Parathyroid adenoma (tissue), 2 donors: ENCODE measurements around the gene TRAF4.
A peak's percentile ranks its signal among the peaks of the same experiment; 100 is the strongest.

Experiments used
- H2AFZ ChIP-seq: fragments of 300-600 bp; sonication (generic); one replicate; pipeline ENCODE4 v1.7.0; 2017; ENCODE audit warnings: antibody characterized with exemption, mild to moderate bottlenecking
- H3K27ac ChIP-seq: fragments of 300-600 bp; sonication (generic); one replicate; pipeline ENCODE4 v1.7.0; 2017
- H3K27me3 ChIP-seq: fragments of 300-600 bp; sonication (generic); one replicate; pipeline ENCODE4 v1.7.0; 2017; ENCODE audit warnings: low read length; ENCODE audit not compliant: control insufficient read depth, insufficient read depth
- H3K36me3 ChIP-seq: fragments of 300-600 bp; sonication (generic); one replicate; pipeline ENCODE4 v1.7.0; 2017; ENCODE audit warnings: low read length; ENCODE audit not compliant: control insufficient read depth, insufficient read depth
- H3K4me1 ChIP-seq: fragments of 300-600 bp; sonication (generic); one replicate; pipeline ENCODE4 v1.7.0; 2017; ENCODE audit warnings: control low read depth
- H3K4me2 ChIP-seq: fragments of 300-600 bp; sonication (generic); one replicate; pipeline ENCODE4 v1.7.0; 2017; ENCODE audit warnings: low read length
- H3K4me3 ChIP-seq: fragments of 300-600 bp; sonication (generic); one replicate; pipeline ENCODE4 v1.7.0; 2017; ENCODE audit warnings: low read depth, low read length
- H3K79me2 ChIP-seq: fragments of 300-600 bp; sonication (generic); one replicate; pipeline ENCODE4 v1.7.0; 2017; ENCODE audit warnings: control low read depth
- H3K9ac ChIP-seq: fragments of 300-600 bp; sonication (generic); one replicate; pipeline ENCODE4 v1.7.0; 2017; ENCODE audit warnings: mild to moderate bottlenecking
- H3K9me3 ChIP-seq: fragments of 300-600 bp; sonication (generic); one replicate; pipeline ENCODE4 v1.7.0; 2017; ENCODE audit warnings: low read length; ENCODE audit not compliant: control insufficient read depth
- TF ChIP-seq, protein P1 (sequence below): fragments of 300-600 bp; sonication (generic); IDR thresholded peaks from one replicate; pipeline ENCODE4 v1.7.0; 2017; ENCODE audit warnings: antibody characterized with exemption, mild to moderate bottlenecking
- donor health status: primary hyperparathyroidism.

TRAF4 gene

DNA sequence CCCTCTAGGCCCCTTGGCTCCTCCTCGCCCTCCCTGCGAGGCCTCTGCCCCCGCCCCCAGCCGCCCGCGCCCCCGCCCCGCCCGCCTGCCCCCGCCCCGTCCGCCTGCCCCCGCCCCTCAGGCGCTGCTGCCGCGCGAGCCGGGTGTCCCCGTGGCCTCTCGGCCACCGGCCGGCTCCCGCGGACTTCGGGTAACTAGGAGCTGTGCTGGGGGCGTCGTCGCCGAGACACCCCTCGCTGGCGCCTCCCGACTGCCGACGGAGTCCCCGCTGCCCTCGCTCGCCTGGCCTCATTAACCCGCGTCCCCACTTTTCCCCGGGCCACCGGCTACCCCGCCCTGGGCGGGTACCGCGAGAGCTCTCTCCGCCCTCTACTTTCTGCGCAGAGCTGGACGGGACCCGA lies 17.6 kb upstream of the TRAF4 start, which contains the start of gene TLCD1:
TLCD1 (minus strand) TSS at position 8 of the 401 bp plus-strand sequence. CDS start 136 bp downstream, outside the sequence.
- TF ChIP-seq, protein P1, sequence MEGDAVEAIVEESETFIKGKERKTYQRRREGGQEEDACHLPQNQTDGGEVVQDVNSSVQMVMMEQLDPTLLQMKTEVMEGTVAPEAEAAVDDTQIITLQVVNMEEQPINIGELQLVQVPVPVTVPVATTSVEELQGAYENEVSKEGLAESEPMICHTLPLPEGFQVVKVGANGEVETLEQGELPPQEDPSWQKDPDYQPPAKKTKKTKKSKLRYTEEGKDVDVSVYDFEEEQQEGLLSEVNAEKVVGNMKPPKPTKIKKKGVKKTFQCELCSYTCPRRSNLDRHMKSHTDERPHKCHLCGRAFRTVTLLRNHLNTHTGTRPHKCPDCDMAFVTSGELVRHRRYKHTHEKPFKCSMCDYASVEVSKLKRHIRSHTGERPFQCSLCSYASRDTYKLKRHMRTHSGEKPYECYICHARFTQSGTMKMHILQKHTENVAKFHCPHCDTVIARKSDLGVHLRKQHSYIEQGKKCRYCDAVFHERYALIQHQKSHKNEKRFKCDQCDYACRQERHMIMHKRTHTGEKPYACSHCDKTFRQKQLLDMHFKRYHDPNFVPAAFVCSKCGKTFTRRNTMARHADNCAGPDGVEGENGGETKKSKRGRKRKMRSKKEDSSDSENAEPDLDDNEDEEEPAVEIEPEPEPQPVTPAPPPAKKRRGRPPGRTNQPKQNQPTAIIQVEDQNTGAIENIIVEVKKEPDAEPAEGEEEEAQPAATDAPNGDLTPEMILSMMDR: no peak
- Histone ChIP-seq H3K9ac (no peak within 1 kb of the TSS), H3K36me3 (no peaks in the 10 kb centered on the region), H2AFZ (peak within 1 kb of the TSS; percentile 99), H3K4me2 (peak within 1 kb of the TSS; percentile 100), H3K27me3 (no peaks in the 10 kb centered on the region), H3K9me3 (no peaks in the 10 kb centered on the region), H3K27ac (peak within 1 kb of the TSS; percentile 95), H3K4me1 (peaks cover 24% of the 10 kb centered on the region), H3K79me2 (peaks cover 2% of the 10 kb centered on the region), H3K4me3 (peak within 1 kb of the TSS; percentile 92)

- Histone ChIP-seq H3K9ac (no peak overlapping the region), H3K4me1 (peaks cover 21% of the 10 kb centered on the region), H3K79me2 (no peaks in the 10 kb centered on the region)
Observed at GRCh38 chr17:28726627-28727491, 17.0 kb upstream of the TRAF4 start.

GRCh38 chr17:28728364-28729200 lies 15.2 kb upstream of the TRAF4 start, which contains the start of gene NEK8:
NEK8 (plus strand) TSS chr17:28728788; CDS start chr17:28728814, 26 bp downstream.
- Histone ChIP-seq H3K27ac (peak within 1 kb of the TSS; percentile 95), H3K79me2 (no peaks in the 10 kb centered on the region), H3K27me3 (no peaks in the 10 kb centered on the region), H3K4me3 (peak within 1 kb of the TSS; percentile 92), H3K36me3 (no peaks in the 10 kb centered on the region), H3K9me3 (no peaks in the 10 kb centered on the region), H3K9ac (peak within 1 kb of the TSS; percentile 74), H2AFZ (peak within 1 kb of the TSS; percentile 99), H3K4me2 (peak within 1 kb of the TSS; percentile 100), H3K4me1 (peaks cover 18% of the 10 kb centered on the region)
- TF ChIP-seq, protein P1: no peak

More at GRCh38 chr17:28726627-28727491, 17.0 kb upstream of the TRAF4 start:
- H3K27ac ChIP-seq: peak overlapping the region; percentile 95
- no peaks in the 10 kb centered on the region for H3K27me3 ChIP-seq
- H3K36me3 ChIP-seq: no peaks in the 10 kb centered on the region
- peak overlapping the region; percentile 92 for H3K4me3 ChIP-seq
- peak overlapping the region; percentile 100 for H3K4me2 ChIP-seq
- TF ChIP-seq, protein P1: peak; percentile 100
- H3K9me3 ChIP-seq: no peaks in the 10 kb centered on the region
- H2AFZ ChIP-seq: peak overlapping the region; percentile 99

DNA sequence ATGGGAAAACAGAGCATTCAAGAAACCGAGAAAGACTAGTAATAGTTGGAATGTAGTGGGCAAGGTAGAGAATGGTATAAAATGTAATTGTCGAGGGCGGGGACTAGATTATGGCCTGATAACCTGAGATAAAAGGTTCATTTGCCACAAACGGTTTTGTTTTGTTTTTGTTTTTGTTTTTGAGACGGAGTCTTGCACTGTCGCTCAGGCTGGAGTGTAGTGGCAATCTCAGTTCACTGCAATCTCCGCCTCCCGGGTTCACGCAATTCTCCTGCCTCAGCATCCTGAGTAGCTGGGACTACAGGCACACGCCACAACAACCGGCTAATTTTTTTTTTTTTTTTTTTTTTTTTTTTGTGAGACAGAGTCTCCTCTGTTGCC lies 13.9 kb upstream of the TRAF4 start:
- Histone ChIP-seq H3K9ac (no peak overlapping the region), H3K9me3 (no peaks in the 10 kb centered on the region), H3K79me2 (no peaks in the 10 kb centered on the region), H3K4me1 (peaks cover 18% of the 10 kb centered on the region), H3K4me2 (no peak overlapping the region), H3K4me3 (no peak overlapping the region), H2AFZ (no peak overlapping the region), H3K27ac (no peak overlapping the region), H3K27me3 (no peaks in the 10 kb centered on the region), H3K36me3 (no peaks in the 10 kb centered on the region)
- TF ChIP-seq, protein P1: no peak
